HG03378 (cell line): ENCODE measurements around the gene HOXD9.

Experiments used
- ATAC-seq: cut with Tn5 transposase; IDR thresholded peaks from one replicate; pipeline ENCODE4 v1.9.1; 2021; ENCODE audit warnings: mild to moderate bottlenecking, moderate library complexity; ENCODE audit not compliant: unreplicated experiment

HOXD9 gene

GRCh38 chr2:176152350-176153181 is 30.0 kb downstream of the HOXD9 start:
- no peak for ATAC-seq

- ATAC-seq, result no peak
Measured at GRCh38 chr2:176154576-176155252, 32.2 kb downstream of the HOXD9 start.

- no peak for ATAC-seq
Measured at GRCh38 chr2:176155356-176156044, 33.0 kb downstream of the HOXD9 start.

- no peak for ATAC-seq
Measured at GRCh38 chr2:176156301-176156806, 33.8 kb downstream of the HOXD9 start.

- no peak for ATAC-seq
Measured at GRCh38 chr2:176156807-176157498, 34.4 kb downstream of the HOXD9 start, which contains the start of gene HOXD3. HOXD3 (plus strand) TSS chr2:176157307; CDS start chr2:176169115, 11,808 bp downstream.

GRCh38 chr2:176157499-176158185 is 35.1 kb downstream of the HOXD9 start:
- no peak for ATAC-seq

GRCh38 chr2:176158186-176158591 is 35.7 kb downstream of the HOXD9 start:
- ATAC-seq, result no peak

- ATAC-seq, result no peak
Measured at GRCh38 chr2:176158855-176159662, 36.5 kb downstream of the HOXD9 start.

GRCh38 chr2:176159663-176160250 is 37.2 kb downstream of the HOXD9 start:
- ATAC-seq, result no peak

- no peak for ATAC-seq
Measured at GRCh38 chr2:176160251-176160985, 37.9 kb downstream of the HOXD9 start.

- ATAC-seq, result no peak
Measured at GRCh38 chr2:176160986-176161824, 38.7 kb downstream of the HOXD9 start.

- no peak for ATAC-seq
Measured at GRCh38 chr2:176161825-176162626, 39.5 kb downstream of the HOXD9 start.

- no peak for ATAC-seq
Measured at GRCh38 chr2:176162911-176163671, 40.6 kb downstream of the HOXD9 start.

- ATAC-seq, result no peak
Measured at GRCh38 chr2:176163672-176164056, 41.1 kb downstream of the HOXD9 start.

GRCh38 chr2:176164201-176164600 is 41.7 kb downstream of the HOXD9 start:
- no peak for ATAC-seq
